ENCODE results near the gene CSTA. TPM values are rescaled to one million over a fixed set of nuclear protein-coding genes. Genes with fewer than 3 reads are reported as not detected.
A peak's percentile ranks its signal among the peaks of the same experiment; 100 is the strongest.

The CSTA gene
- total RNA-seq, 1 experiment from 2014 or later, result 0.30 TPM

DNA sequence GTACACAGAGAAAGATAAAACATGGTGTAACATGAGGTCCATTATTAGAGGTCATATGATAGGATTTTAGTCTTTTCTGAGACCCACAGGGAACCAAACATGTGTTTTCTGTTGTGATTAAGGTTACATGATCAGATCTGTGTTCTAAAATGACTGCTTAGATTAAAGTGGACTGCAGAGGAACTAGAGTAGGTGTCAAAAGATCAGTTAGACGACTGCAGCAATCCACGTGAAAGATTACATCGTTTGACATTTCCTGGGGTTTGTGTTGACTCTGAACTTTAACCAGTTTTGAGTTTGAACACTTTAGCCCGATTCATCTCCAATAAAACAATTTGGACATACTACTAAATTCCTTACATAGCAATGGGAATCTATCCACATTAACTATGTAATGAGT is 52.9 kb downstream of the CSTA start:
- DNase-seq (ENCODE audit: low read depth), result no peak

GRCh38 chr3:122382888-122383666 is 58.0 kb downstream of the CSTA start, which contains the start of gene MIX23:
MIX23 (minus strand) TSS chr3:122383231; CDS start chr3:122383224, 7 bp downstream.
- DNase-seq (ENCODE audit: low read depth), result peak; percentile 91

- DNase-seq (ENCODE audit: low read depth), result peak; percentile 96
Observed at GRCh38 chr3:122383771-122384697, 59.0 kb downstream of the CSTA start, which contains the start of gene FAM162A. FAM162A (plus strand) TSS chr3:122384182; CDS start chr3:122384266, 84 bp downstream.

DNA sequence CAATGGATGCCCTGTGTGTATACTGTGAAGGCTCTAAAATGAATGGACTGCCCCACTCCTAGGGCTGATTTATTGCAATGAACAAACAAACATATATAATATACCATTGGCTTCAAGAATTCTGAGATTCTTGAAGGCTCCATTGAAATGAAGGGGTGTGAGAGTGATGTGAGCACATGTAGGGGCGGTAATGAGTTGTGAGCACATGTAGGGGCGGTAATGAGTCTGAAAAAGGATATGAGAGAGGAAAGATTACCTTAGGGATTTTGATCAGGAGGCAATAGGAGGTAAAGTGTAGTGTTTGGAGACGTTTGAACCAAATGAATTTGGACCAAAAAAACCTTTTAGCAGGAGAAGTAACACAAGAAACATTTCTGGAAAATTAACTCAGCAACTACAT is 62.7 kb downstream of the CSTA start:
- DNase-seq (ENCODE audit: low read depth), result no peak

GRCh38 chr3:122389197-122389596 is 64.1 kb downstream of the CSTA start:
- no peak for DNase-seq (ENCODE audit: low read depth)

GRCh38 chr3:122389892-122390291 is 64.8 kb downstream of the CSTA start:
- DNase-seq (ENCODE audit: low read depth), result no peak

GRCh38 chr3:122390665-122391064 is 65.6 kb downstream of the CSTA start:
- DNase-seq (ENCODE audit: low read depth), result no peak

Other genes starting within 250 kb of the CSTA start
- gene CASR, start 141.6 kb upstream of the CSTA start, total RNA-seq (2014; rRNA removed; shearing (Covaris generic)), result not detected in 2 replicates
- gene MIX23, start 58.0 kb downstream of the CSTA start, total RNA-seq (2014; rRNA removed; shearing (Covaris generic)), result 56.4 and 112 TPM in 2 replicates
- gene FAM162A, start 58.9 kb downstream of the CSTA start, total RNA-seq (2014; rRNA removed; shearing (Covaris generic)), result 84.7 and 87.8 TPM in 2 replicates
- gene WDR5B, start 90.8 kb downstream of the CSTA start, total RNA-seq (2014; rRNA removed; shearing (Covaris generic)), result 4.6 and 5.5 TPM in 2 replicates
- gene KPNA1, start 189.7 kb downstream of the CSTA start, total RNA-seq (2014; rRNA removed; shearing (Covaris generic)), result 40.8 and 65.1 TPM in 2 replicates
- 143 and 192 TPM in 2 replicates for gene PARP9, start 239.1 kb downstream of the CSTA start, total RNA-seq (2014; rRNA removed; shearing (Covaris generic))
- gene DTX3L, start 239.1 kb downstream of the CSTA start, total RNA-seq (2014; rRNA removed; shearing (Covaris generic)), result 109 and 174 TPM in 2 replicates

All from M059J (cell line).